ENCODE measurements around the gene BBS1.

BBS1 gene

GRCh38 chr11:66471142-66471541 lies 39.3 kb upstream of the BBS1 start:
- Mint-ChIP-seq H3K27me3 (no peaks in the 10 kb centered on the region), H3K4me1 (ENCODE audit: low read depth in 2 of 2) (peaks cover 4 to 11% of the 10 kb centered on the region in 2 donors), H3K27ac (no peak overlapping the region), H3K36me3 (ENCODE audit: insufficient read depth) (no peaks in the 10 kb centered on the region), H3K9me3 (no peaks in the 10 kb centered on the region), H3K4me3 (no peak overlapping the region)
- DNase-seq (no peak), ATAC-seq (replicated peaks) (no peak)

GRCh38 chr11:66472054-66472453 lies 38.4 kb upstream of the BBS1 start:
- H3K9me3 Mint-ChIP-seq: no peaks in the 10 kb centered on the region
- H3K4me3 Mint-ChIP-seq: no peak overlapping the region
- ATAC-seq (replicated peaks) (no peak), DNase-seq (no peak)
- no peak overlapping the region for H3K27ac Mint-ChIP-seq
- no peaks in the 10 kb centered on the region for H3K27me3 Mint-ChIP-seq
- H3K4me1 Mint-ChIP-seq (ENCODE audit: low read depth in 2 of 2): peaks cover 4 to 11% of the 10 kb centered on the region in 2 donors
- no peaks in the 10 kb centered on the region for H3K36me3 Mint-ChIP-seq (ENCODE audit: insufficient read depth)

- Mint-ChIP-seq H3K27me3 (no peaks in the 10 kb centered on the region), H3K36me3 (ENCODE audit: insufficient read depth) (peaks cover 4% of the 10 kb centered on the region), H3K4me1 (ENCODE audit: low read depth in 2 of 2) (peaks cover 4 to 11% of the 10 kb centered on the region in 2 donors), H3K9me3 (no peaks in the 10 kb centered on the region), H3K4me3 (no peak overlapping the region), H3K27ac (no peak overlapping the region)
- ATAC-seq (replicated peaks) (no peak), DNase-seq (no peak)
These were observed 37.3 kb upstream of the BBS1 start for GRCh38 chr11:66473167-66473566.

- no peak for ATAC-seq (replicated peaks)
- Mint-ChIP-seq H3K27ac (no peak overlapping the region), H3K27me3 (no peaks in the 10 kb centered on the region), H3K4me1 (ENCODE audit: low read depth in 2 of 2) (peaks cover 9 to 14% of the 10 kb centered on the region in 2 donors), H3K4me3 (no peak overlapping the region), H3K9me3 (no peaks in the 10 kb centered on the region), H3K36me3 (ENCODE audit: insufficient read depth) (peaks cover 4% of the 10 kb centered on the region)
- no peak for DNase-seq
These were observed 36.6 kb upstream of the BBS1 start for GRCh38 chr11:66473608-66474515.

- no peaks in the 10 kb centered on the region for H3K9me3 Mint-ChIP-seq
- ATAC-seq (replicated peaks): no peak
- no peak overlapping the region for H3K27ac Mint-ChIP-seq
- no peak for DNase-seq
- no peak overlapping the region for H3K4me3 Mint-ChIP-seq
- H3K27me3 Mint-ChIP-seq: no peaks in the 10 kb centered on the region
- H3K4me1 Mint-ChIP-seq (ENCODE audit: low read depth in 2 of 2): peaks cover 21 to 25% of the 10 kb centered on the region in 2 donors
- H3K36me3 Mint-ChIP-seq (ENCODE audit: insufficient read depth): peaks cover 9% of the 10 kb centered on the region
These were observed 34.9 kb upstream of the BBS1 start for GRCh38 chr11:66475349-66476172.

- no peaks in the 10 kb centered on the region for H3K27me3 Mint-ChIP-seq
- H3K4me1 Mint-ChIP-seq (ENCODE audit: low read depth in 2 of 2): peaks cover 25 to 29% of the 10 kb centered on the region in 2 donors
- no peaks in the 10 kb centered on the region for H3K9me3 Mint-ChIP-seq
- H3K27ac Mint-ChIP-seq: no peak overlapping the region
- H3K36me3 Mint-ChIP-seq (ENCODE audit: insufficient read depth): peaks cover 9% of the 10 kb centered on the region
- no peak for DNase-seq
- H3K4me3 Mint-ChIP-seq: no peak overlapping the region
- ATAC-seq (replicated peaks): no peak
These were observed 34.1 kb upstream of the BBS1 start for GRCh38 chr11:66476173-66476840.

- H3K9me3 Mint-ChIP-seq: no peaks in the 10 kb centered on the region
- no peaks in the 10 kb centered on the region for H3K27me3 Mint-ChIP-seq
- no peak overlapping the region for H3K27ac Mint-ChIP-seq
- ATAC-seq (replicated peaks) (no peak), DNase-seq (no peak)
- H3K4me1 Mint-ChIP-seq (ENCODE audit: low read depth in 2 of 2): peaks cover 25 to 29% of the 10 kb centered on the region in 2 donors
- no peak overlapping the region for H3K4me3 Mint-ChIP-seq
- H3K36me3 Mint-ChIP-seq (ENCODE audit: insufficient read depth): peaks cover 9% of the 10 kb centered on the region
These were observed 33.6 kb upstream of the BBS1 start for GRCh38 chr11:66476841-66477251.

- Mint-ChIP-seq H3K9me3 (no peaks in the 10 kb centered on the region), H3K27me3 (no peaks in the 10 kb centered on the region), H3K4me1 (ENCODE audit: low read depth in 2 of 2) (peaks cover 25 to 31% of the 10 kb centered on the region in 2 donors), H3K4me3 (no peak overlapping the region), H3K36me3 (ENCODE audit: insufficient read depth) (peaks cover 12% of the 10 kb centered on the region), H3K27ac (peak overlapping the region in 1 of 2 donors; percentile 83)
- no peak for ATAC-seq (replicated peaks)
- no peak for DNase-seq
These were observed 32.9 kb upstream of the BBS1 start for GRCh38 chr11:66477263-66478201.

- Mint-ChIP-seq H3K27me3 (no peaks in the 10 kb centered on the region), H3K36me3 (ENCODE audit: insufficient read depth) (peaks cover 15% of the 10 kb centered on the region), H3K4me3 (peak overlapping the region; percentile 91), H3K9me3 (no peaks in the 10 kb centered on the region), H3K4me1 (ENCODE audit: low read depth in 2 of 2) (peaks cover 25 to 31% of the 10 kb centered on the region in 2 donors), H3K27ac (peak overlapping the region; percentile 91 to 92)
- no peak for ATAC-seq (replicated peaks)
- DNase-seq: no peak
These were observed 31.6 kb upstream of the BBS1 start for GRCh38 chr11:66478729-66479393.

GRCh38 chr11:66479394-66480116 lies 30.9 kb upstream of the BBS1 start:
- peak overlapping the region; percentile 91 to 92 for H3K27ac Mint-ChIP-seq
- no peaks in the 10 kb centered on the region for H3K9me3 Mint-ChIP-seq
- DNase-seq: peak in 1 of 3 experiments; percentile 10
- no peaks in the 10 kb centered on the region for H3K27me3 Mint-ChIP-seq
- peaks cover 25 to 29% of the 10 kb centered on the region in 2 donors for H3K4me1 Mint-ChIP-seq (ENCODE audit: low read depth in 2 of 2)
- no peak for ATAC-seq (replicated peaks)
- peak overlapping the region; percentile 91 for H3K4me3 Mint-ChIP-seq
- peaks cover 15% of the 10 kb centered on the region for H3K36me3 Mint-ChIP-seq (ENCODE audit: insufficient read depth)

GRCh38 chr11:66480117-66480938 lies 30.1 kb upstream of the BBS1 start, which contains the start of gene DPP3:
DPP3 (plus strand) TSS chr11:66480434; CDS start chr11:66482201, 1,767 bp downstream.
- no peaks in the 10 kb centered on the region for H3K27me3 Mint-ChIP-seq
- DNase-seq (peak; percentile 94 to 95 (median 94)), ATAC-seq (replicated peaks) (peak; percentile 98)
- H3K27ac Mint-ChIP-seq: peak within 1 kb of the TSS; percentile 91 to 92
- no peaks in the 10 kb centered on the region for H3K9me3 Mint-ChIP-seq
- peak within 1 kb of the TSS; percentile 91 for H3K4me3 Mint-ChIP-seq
- H3K4me1 Mint-ChIP-seq (ENCODE audit: low read depth in 2 of 2): peaks cover 25 to 29% of the 10 kb centered on the region in 2 donors
- H3K36me3 Mint-ChIP-seq (ENCODE audit: insufficient read depth): peaks cover 15% of the 10 kb centered on the region

Data from effector memory CD8-positive, alpha-beta T cell (primary cell).